Right ventricle myocardium superior (tissue), 1 donor: ENCODE results near the gene NCCRP1. TPM values are rescaled to one million over a fixed set of nuclear protein-coding genes. Genes with fewer than 3 reads are reported as not detected.
"Not testable (repeated sequence)": the region's sequence is repeated elsewhere in the genome, so short reads cannot be mapped to it uniquely, and the experiment has no call there.

Experiments used
- ATAC-seq: fragments of 200-7000 bp; cut with Tn5 transposase; one replicate; pipeline ENCODE4 v1.9.1; 2020; ENCODE audit warnings: mild to moderate bottlenecking; ENCODE audit not compliant: poor library complexity
- DNase-seq: peaks from one replicate; pipeline ENCODE4 v3.0.0-alpha.2; 2020
- intact Hi-C: fragments of 100-400 bp; cut with DNase I; formaldehyde crosslinking; loops from one replicate; pipeline ENCODE4 v1.11.2; 2022
- total RNA-seq: library from RNA; stranded (reverse); fragmentation: NEBNext Ultra II Directional; extraction: Animal tissue kit (Norgen Biotek cat#: 25700); gene quantifications from one replicate; pipeline ENCODE4 v1.2.1, GENCODE V29; 2021
- donor health status: DM: no; HTN: yes; CAD: no; lungs with severe emphysema.

The NCCRP1 gene
- total RNA-seq, 1 donor from 2014 or later: not detected

DNA sequence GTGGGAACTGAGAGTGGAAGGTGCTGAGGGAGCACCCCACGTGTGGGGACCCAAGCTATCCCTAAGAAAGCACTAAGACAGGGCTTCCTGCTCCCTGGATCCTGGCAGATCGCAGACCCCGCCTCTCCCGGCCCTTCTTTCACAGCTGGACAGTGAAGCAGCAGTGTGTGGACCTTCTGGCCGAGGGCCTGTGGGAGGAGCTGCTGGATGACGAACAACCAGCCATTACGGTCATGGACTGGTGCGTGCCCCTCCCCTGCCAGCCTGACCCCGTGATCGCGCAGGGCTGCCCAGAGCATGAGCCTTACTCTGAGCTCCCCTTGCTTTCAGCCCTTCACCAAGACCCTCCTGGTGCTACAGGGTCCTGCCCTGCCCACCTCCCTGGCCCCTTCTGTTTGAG, 2.3 kb downstream of the NCCRP1 start:
- intact Hi-C loops: no loop called here
- peak; percentile 48 for DNase-seq
- ATAC-seq: peak; percentile 60

DNA sequence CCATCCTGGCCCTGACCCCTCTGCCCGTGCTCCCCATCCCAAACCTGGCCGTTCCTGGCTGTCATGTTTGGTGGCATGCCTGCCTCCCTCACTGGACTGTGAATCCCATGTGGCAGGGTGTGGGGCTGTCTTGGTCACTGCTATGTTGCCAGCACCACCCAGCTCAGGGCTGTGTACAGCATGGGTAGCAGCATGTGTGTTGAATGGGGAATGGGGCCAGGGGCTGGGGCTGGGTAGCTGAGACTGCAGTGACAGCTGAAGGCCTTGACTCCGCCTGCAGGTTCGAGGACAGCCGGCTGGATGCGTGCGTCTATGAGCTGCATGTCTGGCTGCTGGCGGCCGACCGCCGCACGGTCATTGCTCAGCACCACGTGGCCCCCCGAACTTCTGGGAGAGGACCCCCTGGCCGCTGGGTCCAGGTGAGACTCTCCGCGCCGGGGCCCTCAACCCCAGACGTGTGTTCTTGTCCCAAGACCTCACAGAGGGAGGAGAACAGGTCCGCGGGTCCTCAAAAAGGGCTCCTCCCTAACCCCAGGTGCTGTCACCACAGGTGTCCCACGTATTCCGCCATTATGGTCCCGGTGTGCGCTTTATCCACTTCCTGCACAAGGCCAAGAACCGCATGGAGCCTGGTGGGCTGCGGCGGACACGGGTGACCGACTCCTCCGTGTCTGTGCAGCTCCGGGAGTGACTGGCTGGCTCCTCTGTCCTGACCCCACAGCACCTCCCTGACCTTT, 3.5 kb downstream of the NCCRP1 start:
- no peak for DNase-seq
- intact Hi-C loops: no loop called here
- no peak for ATAC-seq

DNA sequence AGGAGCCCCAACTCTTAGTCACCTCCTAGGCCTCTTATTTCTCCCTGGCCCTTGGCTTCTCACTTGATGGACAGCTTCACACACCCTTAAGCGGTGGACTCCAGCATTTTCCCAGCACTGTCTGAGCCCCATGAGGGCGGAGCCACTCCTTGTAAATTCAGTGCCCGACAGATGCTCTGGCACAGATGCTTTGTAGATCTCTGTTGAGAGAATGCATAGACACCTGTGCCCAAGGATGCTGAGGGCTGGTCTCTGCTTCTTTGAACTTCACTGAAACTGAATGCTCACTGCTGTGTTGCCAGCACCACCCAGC, 4.0 kb downstream of the NCCRP1 start:
- DNase-seq: no peak
- ATAC-seq: no peak
- intact Hi-C loops: no loop called here

DNA sequence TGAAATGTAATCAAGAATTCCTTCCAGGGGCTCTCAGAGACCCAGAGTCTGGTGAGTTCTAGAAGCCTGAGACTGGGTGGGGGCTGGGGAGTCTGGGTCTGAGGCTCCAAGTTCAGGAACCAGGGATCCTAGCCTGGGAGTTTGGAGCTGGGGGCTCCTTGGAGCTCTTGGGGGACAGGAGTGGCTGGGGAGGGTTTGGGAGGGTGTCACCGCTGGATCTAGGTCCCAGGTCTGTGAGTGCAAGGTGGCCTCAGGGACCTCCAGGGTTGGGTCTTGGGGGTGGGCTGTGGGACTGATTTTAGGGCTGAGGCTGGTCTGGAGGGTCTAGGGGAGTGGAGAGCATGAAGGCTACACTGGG, 6.2 kb downstream of the NCCRP1 start:
- ATAC-seq (no peak), DNase-seq (no peak)
- intact Hi-C loops: no loop called here

DNA sequence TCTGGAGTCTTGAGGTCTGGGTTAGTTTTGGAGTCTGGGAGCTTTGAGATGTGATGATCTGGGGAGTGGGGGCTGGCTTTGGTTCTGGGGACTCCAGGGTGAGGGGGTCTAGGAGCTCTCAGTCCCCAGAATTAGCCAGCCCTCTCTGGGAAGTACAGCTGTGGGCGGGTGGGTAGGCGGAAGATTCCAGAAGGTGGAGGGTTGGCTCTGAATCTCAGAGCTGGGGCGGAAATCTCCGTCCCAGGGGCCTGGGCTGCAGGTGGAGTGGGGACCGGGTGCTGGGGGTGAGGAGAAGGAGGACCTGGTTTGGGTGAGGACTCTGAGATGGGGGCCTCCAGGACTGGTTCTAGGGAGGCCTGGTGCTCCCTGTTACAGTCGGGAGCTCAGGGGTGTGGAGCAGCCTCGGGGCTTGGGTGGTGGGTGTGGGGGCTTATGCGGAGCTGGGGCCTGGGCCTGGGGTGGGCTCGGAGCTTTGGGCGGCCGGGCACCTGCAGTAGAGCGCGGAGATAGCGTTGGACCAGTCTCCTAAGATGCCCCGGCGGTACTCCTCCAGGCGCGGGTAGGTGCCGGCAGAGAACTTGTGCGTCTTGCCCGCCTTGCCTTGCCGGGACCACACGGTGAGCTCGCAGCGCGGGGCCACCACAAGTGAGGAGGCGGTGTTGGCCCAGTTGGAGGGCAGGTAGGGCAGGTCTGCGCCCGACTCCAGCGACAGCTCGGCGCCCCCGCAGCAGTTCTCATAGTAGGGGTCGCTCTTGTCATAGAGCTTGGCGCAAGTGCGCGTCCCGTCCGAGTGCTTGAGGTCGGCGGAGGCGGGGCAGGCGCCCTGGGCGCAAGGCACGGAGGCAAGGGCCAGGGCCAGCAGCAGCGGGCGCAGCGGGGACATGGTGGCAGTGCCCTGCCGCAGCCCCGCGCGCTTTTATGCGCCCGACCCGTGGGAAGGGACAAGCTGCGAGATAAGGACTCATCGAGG, 6.9 kb downstream of the NCCRP1 start, which contains the start of gene SYCN:
Gene SYCN, minus strand, starts transcription at position 892 of the 970 bp plus-strand sequence. Its CDS starts 9 bp downstream, at position 883.
- ATAC-seq (no peak), DNase-seq (no peak)
- intact Hi-C loops: no loop called here

DNA sequence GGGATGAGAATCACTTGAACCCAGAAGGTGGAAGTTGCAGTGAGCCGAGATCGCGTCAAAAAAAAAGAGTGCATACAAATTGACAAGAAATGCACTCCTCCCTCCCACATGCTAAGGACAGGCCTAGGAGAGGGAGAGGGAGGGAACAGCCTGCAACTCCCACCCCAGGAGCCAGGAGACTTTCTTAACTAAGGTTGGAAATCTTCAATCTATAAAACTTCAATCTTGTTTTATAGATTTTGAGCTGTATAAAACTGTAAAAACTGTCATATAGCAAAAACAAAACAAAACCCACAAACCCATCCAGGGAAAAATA, 8.6 kb downstream of the NCCRP1 start:
- no peak for DNase-seq
- intact Hi-C loops: no loop called here
- ATAC-seq: no peak

DNA sequence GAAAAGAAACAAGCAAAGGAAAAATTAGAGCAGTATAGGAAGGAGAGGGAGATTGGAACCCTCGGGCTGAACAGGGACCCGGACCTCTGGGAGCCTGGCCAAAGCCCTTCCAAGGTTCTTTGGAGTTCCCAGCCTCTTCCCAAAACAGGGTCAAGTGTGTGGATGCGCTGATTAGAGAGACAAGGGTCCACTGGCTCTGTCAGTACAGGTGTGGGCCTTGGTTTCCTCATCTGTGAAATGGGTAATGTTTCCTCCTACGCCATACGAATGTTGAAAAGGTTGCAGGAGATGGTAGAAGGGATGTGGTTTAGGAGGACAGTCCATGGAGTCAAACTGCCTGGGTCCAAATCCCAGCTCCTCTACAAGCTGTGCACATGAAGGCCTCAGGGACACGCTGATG, 9.4 kb downstream of the NCCRP1 start:
- no peak for DNase-seq
- intact Hi-C loops: no loop called here
- ATAC-seq: no peak

DNA sequence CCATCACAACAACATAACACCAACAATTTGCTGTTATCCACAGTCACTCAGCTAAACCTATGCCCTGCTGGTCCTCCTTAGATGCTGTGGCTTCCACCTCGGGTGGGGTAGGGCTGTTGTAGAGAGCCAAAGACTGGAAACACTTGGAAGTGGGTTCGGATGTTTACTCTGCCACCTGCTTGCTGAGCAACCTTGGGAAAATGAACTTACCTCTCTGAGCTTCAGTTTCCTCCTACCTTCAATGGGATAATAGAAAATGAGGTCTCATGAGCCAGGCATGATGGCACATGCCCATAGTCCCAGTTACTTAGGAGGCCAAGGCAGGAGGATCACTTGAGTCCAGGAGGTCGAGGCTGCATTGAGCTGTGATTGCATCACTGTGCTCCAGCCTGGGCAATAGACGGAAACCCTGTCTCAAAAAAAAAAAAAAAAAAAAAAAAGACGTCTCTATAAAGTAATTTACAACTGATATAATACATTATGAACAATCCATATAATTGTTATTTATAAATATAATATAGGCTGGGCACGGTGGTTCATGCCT, 10.6 kb downstream of the NCCRP1 start:
- intact Hi-C loops: no loop called here
- ATAC-seq: no peak
- no peak for DNase-seq

DNA sequence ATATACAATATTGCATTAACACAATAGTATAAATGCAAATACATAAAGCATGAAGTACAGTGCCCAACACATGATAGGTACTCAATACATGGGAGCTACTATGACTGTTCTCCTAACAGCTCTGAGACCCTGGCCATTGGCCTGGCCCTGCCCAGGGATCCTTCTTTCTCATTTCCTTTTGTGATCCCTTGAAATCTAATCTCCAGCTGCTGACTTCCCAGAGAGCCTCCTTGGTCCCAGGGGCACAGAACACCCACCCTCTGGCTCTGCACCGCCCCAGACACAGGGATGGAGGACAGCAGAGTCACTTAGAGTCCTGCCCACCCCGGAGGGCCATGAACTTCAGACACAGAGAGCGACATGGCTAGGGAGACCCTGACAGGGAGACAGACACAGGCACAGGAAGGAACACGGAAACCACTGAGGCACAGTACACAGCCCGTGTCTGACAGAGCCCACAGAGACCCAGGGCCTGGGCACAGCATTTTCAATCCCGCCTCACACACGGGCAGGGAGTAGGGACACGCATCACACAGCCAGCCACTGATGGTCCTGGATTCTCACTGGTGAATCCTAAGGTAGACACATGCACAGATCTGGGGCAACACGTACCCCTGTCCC, 11.5 kb downstream of the NCCRP1 start:
- intact Hi-C loops: no loop called here
- no peak for ATAC-seq
- no peak for DNase-seq

DNA sequence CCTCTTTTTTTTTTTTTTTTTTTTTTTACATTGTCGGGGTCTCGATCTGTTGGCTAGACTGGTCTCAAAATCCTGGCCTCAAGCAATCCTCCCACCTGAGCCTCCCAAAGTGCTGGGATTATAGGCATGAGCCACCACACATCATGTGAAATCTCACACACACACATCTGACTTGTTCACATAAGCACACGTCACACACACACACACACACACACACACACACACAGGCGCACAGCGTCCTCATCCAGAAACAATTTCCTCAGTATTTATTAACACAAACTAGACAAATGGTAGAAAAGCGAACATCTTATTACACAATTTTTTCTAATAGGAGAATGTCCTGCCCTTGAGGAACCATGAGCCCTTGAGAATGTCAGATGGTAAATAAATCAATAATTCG, 12.4 kb downstream of the NCCRP1 start:
- DNase-seq: no peak
- intact Hi-C loops: no loop called here
- ATAC-seq: no peak

DNA sequence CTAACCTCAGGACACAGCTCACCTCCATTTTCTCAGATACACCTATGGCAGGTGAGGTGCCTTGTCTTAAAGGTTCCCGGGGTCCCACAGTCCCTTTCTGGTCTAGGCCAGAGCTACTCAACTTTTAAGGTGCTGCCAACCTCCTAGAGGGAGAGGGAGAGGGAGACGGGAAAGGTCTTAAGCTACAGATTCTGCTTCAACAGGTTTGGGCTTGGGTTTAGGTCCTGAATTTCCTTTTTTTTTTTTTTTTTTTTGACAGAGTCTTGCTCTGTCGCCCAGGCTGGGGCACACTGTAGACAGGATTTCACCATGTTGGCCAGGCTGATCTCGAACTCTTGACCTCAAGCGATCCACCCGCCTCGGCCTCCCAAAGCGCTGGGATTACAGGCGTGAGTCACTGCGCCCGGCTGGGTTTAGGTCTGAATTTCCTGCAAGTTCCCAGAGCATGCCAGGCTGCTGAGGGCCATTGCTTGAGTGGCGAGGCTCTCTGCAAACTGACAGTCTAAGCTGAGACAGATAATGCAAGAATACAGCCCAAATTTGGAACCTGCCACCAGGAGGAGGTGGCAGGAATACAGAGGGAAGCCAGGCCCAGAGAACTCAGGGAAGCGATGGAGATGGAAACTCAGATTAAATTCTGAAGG, 15.1 kb downstream of the NCCRP1 start:
- DNase-seq (no peak), ATAC-seq (no peak)
- intact Hi-C loops: no loop called here

DNA sequence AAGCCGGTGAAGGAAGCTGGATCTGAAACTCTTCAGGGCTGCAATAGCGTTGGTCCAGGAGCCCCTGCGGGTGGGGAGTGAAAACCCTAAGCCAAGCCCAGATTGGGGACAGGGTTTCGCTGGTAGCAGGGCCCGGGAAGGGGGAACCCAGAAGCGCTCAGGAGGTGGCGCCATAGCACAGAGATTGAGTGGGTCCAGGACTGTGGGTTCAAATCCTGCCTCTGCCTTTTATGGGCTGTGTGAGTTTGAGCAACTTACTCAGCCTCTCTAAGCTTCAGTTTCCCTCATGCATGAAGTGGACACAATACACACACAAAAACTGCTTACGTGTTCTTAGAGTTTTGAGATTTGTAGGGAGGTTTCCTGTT, 15.6 kb downstream of the NCCRP1 start:
- ATAC-seq: peak; percentile 38
- intact Hi-C loops: no loop called here
- peak; percentile 54 for DNase-seq

DNA sequence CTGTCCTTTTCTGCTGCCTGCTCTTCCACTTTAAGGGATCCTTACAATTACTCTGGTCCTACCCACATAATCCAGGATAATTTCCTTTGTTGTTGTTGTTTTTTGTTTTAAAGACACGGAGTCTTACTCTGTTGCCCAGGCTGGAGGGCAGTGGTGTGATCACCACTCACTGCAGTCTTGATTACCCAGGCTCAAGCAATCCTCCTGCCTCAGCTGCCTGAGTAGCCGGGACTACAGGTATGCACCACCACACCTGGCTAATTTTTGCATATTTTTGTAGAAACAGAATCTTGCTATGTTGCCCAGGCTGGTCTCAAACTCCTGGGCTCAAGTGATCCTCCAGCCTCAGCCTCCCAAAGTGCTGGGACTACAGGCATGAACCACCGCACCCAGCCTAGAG, 18.6 kb downstream of the NCCRP1 start:
- ATAC-seq, DNase-seq, intact Hi-C loops: not testable (repeated sequence)

DNA sequence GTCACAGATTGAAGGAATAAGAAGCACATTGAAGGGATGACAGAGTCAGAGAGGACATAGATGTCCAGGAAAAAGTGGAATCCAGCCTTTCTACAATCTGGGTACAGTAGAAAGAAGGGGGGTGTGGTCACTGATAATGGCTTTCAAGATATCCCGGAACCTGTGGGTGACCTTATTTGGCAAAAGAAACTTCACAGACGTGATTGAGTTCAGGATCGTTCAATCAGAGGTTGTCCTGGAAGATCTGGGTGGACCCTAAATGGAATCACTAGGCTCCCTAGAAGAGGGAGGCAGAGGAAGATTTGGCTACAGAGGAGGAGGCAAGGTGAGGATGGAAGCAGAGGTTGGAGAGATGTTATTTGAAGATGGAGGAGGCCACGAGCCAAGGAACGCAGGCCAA, 20.3 kb downstream of the NCCRP1 start:
- ATAC-seq (no peak), DNase-seq (no peak)
- intact Hi-C loops: no loop called here

DNA sequence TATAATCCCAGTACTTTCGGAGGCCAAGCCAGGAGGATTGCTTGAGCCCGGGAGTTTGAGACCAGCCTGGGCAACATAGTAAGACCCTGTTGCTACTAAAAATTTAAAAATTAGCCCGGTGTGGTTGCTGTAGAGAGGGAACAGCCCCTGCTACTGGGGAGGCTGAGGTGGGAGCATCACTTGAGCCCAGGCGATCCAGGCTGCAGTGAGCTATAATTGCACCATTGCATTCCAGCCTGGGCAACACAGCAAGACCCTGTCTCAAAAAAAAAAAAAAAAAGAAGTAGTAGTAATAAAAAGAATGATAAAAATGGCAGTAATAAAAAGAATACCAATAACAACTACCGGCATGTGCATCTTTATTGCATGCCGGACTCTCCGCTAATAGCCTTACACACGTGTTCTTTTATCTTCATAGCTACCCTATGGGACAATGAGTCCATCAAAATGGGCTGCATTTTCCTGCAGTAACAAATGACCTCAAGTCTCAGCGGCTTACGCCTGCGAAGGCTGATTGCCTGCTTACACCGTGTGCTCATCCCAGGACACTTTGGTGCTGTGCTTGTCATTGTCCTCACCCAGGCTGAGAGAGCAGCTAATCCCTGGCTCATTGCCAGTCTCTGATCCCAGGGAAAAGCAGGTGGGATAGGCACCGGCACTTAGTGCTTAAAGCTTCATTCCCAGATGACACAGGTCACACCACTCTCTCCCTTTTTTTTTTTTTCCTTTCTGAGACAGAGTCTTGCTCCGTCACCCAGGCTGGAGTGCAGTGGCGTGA, 21.7 kb downstream of the NCCRP1 start:
- intact Hi-C loops: no loop called here
- DNase-seq (no peak), ATAC-seq (no peak)

DNA sequence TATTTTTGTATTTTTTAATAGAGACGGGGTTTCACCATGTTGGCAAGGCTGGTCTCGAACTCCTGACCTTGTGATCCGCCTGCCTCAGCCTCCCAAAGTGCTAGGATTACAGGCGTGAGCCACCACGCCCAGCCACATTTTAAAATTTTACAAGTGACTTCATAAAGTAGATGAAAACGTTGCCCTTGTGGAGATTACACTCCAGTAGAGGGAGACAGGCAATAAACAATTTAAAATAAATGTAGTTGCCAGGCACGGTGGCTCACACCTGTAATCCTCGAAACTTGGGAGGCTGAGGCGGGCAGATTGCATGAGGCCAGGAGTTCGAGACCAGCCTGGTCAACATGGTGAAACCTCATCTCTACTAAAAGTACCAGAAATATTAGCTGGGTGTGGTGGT, 22.3 kb downstream of the NCCRP1 start:
- DNase-seq, intact Hi-C loops, ATAC-seq: not testable (repeated sequence)

DNA sequence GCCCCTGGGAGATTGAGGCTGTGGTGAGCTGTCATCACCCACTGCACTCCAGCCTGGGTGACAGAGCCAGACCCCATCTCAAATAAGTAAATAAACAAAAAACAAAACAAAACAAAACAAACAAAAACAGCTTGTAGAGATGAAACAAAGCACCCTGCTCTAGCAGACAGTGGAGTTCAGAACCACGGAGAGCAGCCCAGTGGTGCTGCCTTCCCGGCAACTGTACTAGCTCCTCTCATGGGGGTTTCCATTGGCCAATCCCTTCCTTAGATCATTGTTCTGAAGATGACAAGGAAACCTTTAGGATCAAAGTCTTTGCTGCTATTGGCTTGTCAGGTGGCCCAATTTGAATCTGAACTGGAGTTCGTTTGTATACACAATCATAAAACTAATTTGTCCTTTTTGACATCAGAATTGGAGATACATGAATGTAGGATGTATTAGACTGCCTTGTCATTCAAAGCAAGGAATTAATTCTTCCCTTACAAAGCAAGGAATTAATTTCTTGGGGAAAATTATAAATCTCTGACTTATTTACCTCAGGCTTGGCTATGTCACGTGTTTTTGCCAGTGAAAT, 27.0 kb downstream of the NCCRP1 start:
- no peak for ATAC-seq
- no peak for DNase-seq
- intact Hi-C loops: no loop called here

DNA sequence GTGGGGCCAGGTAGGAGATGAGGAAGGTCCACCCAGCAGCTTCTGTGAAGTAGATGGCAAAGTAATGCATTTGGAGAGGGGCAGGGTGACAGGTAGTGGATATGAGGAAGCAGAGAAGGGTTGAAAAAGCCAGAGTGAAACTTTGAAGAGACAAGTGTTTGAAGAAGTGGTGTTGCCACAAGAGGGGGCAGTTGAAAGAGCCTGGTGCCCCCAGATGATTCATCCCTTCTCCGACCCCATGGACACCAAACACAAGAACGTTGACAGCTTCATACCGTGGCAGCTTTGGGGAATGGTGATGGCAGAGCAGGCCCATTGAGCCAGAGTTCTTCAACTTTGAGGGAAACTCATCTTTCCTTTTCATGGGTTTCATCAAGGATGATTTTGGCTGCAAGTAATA, 28.1 kb downstream of the NCCRP1 start:
- intact Hi-C loops: no loop called here
- DNase-seq (no peak), ATAC-seq (no peak)
